Jurkat, Clone E6-1 (cell line): Measurements from ENCODE around the gene EEF2KMT. TPM values are rescaled to one million over a fixed set of nuclear protein-coding genes. Genes with fewer than 3 reads are reported as not detected.
"Not testable (repeated sequence)": the region's sequence is repeated elsewhere in the genome, so short reads cannot be mapped to it uniquely, and the experiment has no call there.

Experiments
- DNase-seq: peaks from one replicate; pipeline ENCODE4 v3.0.0-alpha.2; 2011; ENCODE audit warnings: low read depth, low spot score
- H3K4me3 ChIP-seq: 2 replicates; pipeline ENCODE4 v1.5.1; 2011; ENCODE audit warnings: mild to moderate bottlenecking, low read length, control low read depth, moderate library complexity
- polyA plus RNA-seq: library from polyadenylated mRNA; unstranded; fragments of >200 nt; gene quantifications from one replicate; pipeline ENCODE4 v1.2.1, GENCODE V29; 2012; ENCODE audit warnings: missing spikeins; ENCODE audit not compliant: insufficient read length, insufficient read depth

EEF2KMT gene
- 32.1 TPM for polyA plus RNA-seq

- DNase-seq, result peak; percentile 97
- H3K4me3 ChIP-seq, result peak within 1 kb of the TSS; percentile 74
Observed at GRCh38 chr16:5097470-5098220, at the start of gene EEF2KMT. Gene EEF2KMT (minus strand): TSS chr16:5097795. CDS start chr16:5097739, 56 bp downstream.

GRCh38 chr16:5144621-5144956 is 47.0 kb upstream of the EEF2KMT start:
- not testable (repeated sequence) for H3K4me3 ChIP-seq, DNase-seq

- no peak for DNase-seq
- H3K4me3 ChIP-seq, result no peak overlapping the region
Observed at GRCh38 chr16:5143761-5144620, 46.4 kb upstream of the EEF2KMT start.

- DNase-seq, H3K4me3 ChIP-seq: not testable (repeated sequence)
Observed at GRCh38 chr16:5140151-5140550, 42.6 kb upstream of the EEF2KMT start.

- DNase-seq, H3K4me3 ChIP-seq: not testable (repeated sequence)
Observed at GRCh38 chr16:5134739-5135452, 37.3 kb upstream of the EEF2KMT start.

- not testable (repeated sequence) for H3K4me3 ChIP-seq, DNase-seq
Observed at GRCh38 chr16:5132915-5133600, 35.5 kb upstream of the EEF2KMT start.

GRCh38 chr16:5131467-5132004 is 33.9 kb upstream of the EEF2KMT start:
- not testable (repeated sequence) for H3K4me3 ChIP-seq, DNase-seq

GRCh38 chr16:5117300-5118087 is 19.9 kb upstream of the EEF2KMT start:
- not testable (repeated sequence) for H3K4me3 ChIP-seq
- peak; percentile 82 for DNase-seq

- H3K4me3 ChIP-seq, DNase-seq: not testable (repeated sequence)
Observed at GRCh38 chr16:5116780-5117295, 19.2 kb upstream of the EEF2KMT start.

GRCh38 chr16:5110933-5111332 is 13.3 kb upstream of the EEF2KMT start:
- not testable (repeated sequence) for H3K4me3 ChIP-seq, DNase-seq

GRCh38 chr16:5108505-5109158 is 11.0 kb upstream of the EEF2KMT start:
- DNase-seq, result no peak
- no peak overlapping the region for H3K4me3 ChIP-seq

- H3K4me3 ChIP-seq, DNase-seq: not testable (repeated sequence)
Observed at GRCh38 chr16:5105039-5105438, 7.4 kb upstream of the EEF2KMT start.

GRCh38 chr16:5103296-5104032 is 5.9 kb upstream of the EEF2KMT start:
- H3K4me3 ChIP-seq, DNase-seq: not testable (repeated sequence)

GRCh38 chr16:5099174-5099573 is 1.6 kb upstream of the EEF2KMT start:
- DNase-seq, H3K4me3 ChIP-seq: not testable (repeated sequence)

GRCh38 chr16:5098221-5099159 is 895 bp upstream of the EEF2KMT start:
- not testable (repeated sequence) for DNase-seq
- peak overlapping the region; percentile 51 for H3K4me3 ChIP-seq
